ENCODE measurements around the gene ABCC4.
"Not testable (repeated sequence)": the region's sequence is repeated elsewhere in the genome, so short reads cannot be mapped to it uniquely, and the experiment has no call there.

ABCC4 gene

GRCh38 chr13:95217920-95218830, 83.1 kb downstream of the ABCC4 start:
- no peak overlapping the region for H3K27ac Mint-ChIP-seq
- H3K4me3 Mint-ChIP-seq = no peak overlapping the region
- no peaks in the 10 kb centered on the region for H3K4me1 Mint-ChIP-seq (ENCODE audit: low read depth)

GRCh38 chr13:95216182-95216581, 85.1 kb downstream of the ABCC4 start:
- no peaks in the 10 kb centered on the region for H3K27me3 Mint-ChIP-seq (ENCODE audit: low read depth)
- no peaks in the 10 kb centered on the region for H3K9me3 Mint-ChIP-seq
- H3K27ac Mint-ChIP-seq = no peak overlapping the region
- no peaks in the 10 kb centered on the region for H3K4me1 Mint-ChIP-seq (ENCODE audit: low read depth)
- H3K36me3 Mint-ChIP-seq (ENCODE audit: low read depth) = peaks cover 2% of the 10 kb centered on the region
- no peak overlapping the region for H3K4me3 Mint-ChIP-seq

More at GRCh38 chr13:95217920-95218830, 83.1 kb downstream of the ABCC4 start:
- no peaks in the 10 kb centered on the region for H3K27me3 Mint-ChIP-seq (ENCODE audit: low read depth)
- H3K9me3 Mint-ChIP-seq = no peaks in the 10 kb centered on the region
- H3K36me3 Mint-ChIP-seq (ENCODE audit: low read depth) = peaks cover 2% of the 10 kb centered on the region

- no peak overlapping the region for H3K27ac Mint-ChIP-seq
- no peaks in the 10 kb centered on the region for H3K27me3 Mint-ChIP-seq (ENCODE audit: low read depth)
- no peaks in the 10 kb centered on the region for H3K36me3 Mint-ChIP-seq (ENCODE audit: low read depth)
- no peaks in the 10 kb centered on the region for H3K4me1 Mint-ChIP-seq (ENCODE audit: low read depth)
- no peaks in the 10 kb centered on the region for H3K9me3 Mint-ChIP-seq
- H3K4me3 Mint-ChIP-seq = no peak overlapping the region
Measured at GRCh38 chr13:95212983-95213850, 88.0 kb downstream of the ABCC4 start.

- Mint-ChIP-seq H3K27me3 (ENCODE audit: low read depth) (no peaks in the 10 kb centered on the region), H3K27ac (no peak overlapping the region), H3K9me3 (no peaks in the 10 kb centered on the region), H3K4me1 (ENCODE audit: low read depth) (no peaks in the 10 kb centered on the region), H3K36me3 (ENCODE audit: low read depth) (no peaks in the 10 kb centered on the region), H3K4me3 (no peak overlapping the region)
Measured at GRCh38 chr13:95209109-95209508, 92.1 kb downstream of the ABCC4 start.

GRCh38 chr13:95207769-95208366, 93.4 kb downstream of the ABCC4 start:
- H3K4me3 Mint-ChIP-seq = no peak overlapping the region
- no peaks in the 10 kb centered on the region for H3K36me3 Mint-ChIP-seq (ENCODE audit: low read depth)
- H3K27ac Mint-ChIP-seq = no peak overlapping the region
- H3K9me3 Mint-ChIP-seq = no peaks in the 10 kb centered on the region
- H3K27me3 Mint-ChIP-seq (ENCODE audit: low read depth) = no peaks in the 10 kb centered on the region
- H3K4me1 Mint-ChIP-seq (ENCODE audit: low read depth) = no peaks in the 10 kb centered on the region

GRCh38 chr13:95206116-95206515, 95.1 kb downstream of the ABCC4 start:
- Mint-ChIP-seq H3K27me3 (ENCODE audit: low read depth) (no peaks in the 10 kb centered on the region), H3K36me3 (ENCODE audit: low read depth) (no peaks in the 10 kb centered on the region), H3K4me3 (no peak overlapping the region), H3K4me1 (ENCODE audit: low read depth) (no peaks in the 10 kb centered on the region), H3K9me3 (no peaks in the 10 kb centered on the region), H3K27ac (no peak overlapping the region)

- no peaks in the 10 kb centered on the region for H3K9me3 Mint-ChIP-seq
- H3K4me1 Mint-ChIP-seq (ENCODE audit: low read depth) = no peaks in the 10 kb centered on the region
- H3K36me3 Mint-ChIP-seq (ENCODE audit: low read depth) = no peaks in the 10 kb centered on the region
- no peak overlapping the region for H3K4me3 Mint-ChIP-seq
- H3K27me3 Mint-ChIP-seq (ENCODE audit: low read depth) = no peaks in the 10 kb centered on the region
- H3K27ac Mint-ChIP-seq = no peak overlapping the region
Measured at GRCh38 chr13:95204231-95204765, 97.0 kb downstream of the ABCC4 start.

- Mint-ChIP-seq H3K36me3 (ENCODE audit: low read depth) (peaks cover 4% of the 10 kb centered on the region), H3K9me3 (no peaks in the 10 kb centered on the region)
Measured at GRCh38 chr13:95201814-95202651, 99.2 kb downstream of the ABCC4 start.

GRCh38 chr13:95200386-95200957, 100.8 kb downstream of the ABCC4 start:
- not testable (repeated sequence) for H3K36me3 Mint-ChIP-seq (ENCODE audit: low read depth); H3K4me3 Mint-ChIP-seq

More at GRCh38 chr13:95201814-95202651, 99.2 kb downstream of the ABCC4 start:
- Mint-ChIP-seq H3K4me3 (no peak overlapping the region), H3K27me3 (ENCODE audit: low read depth) (no peaks in the 10 kb centered on the region), H3K27ac (no peak overlapping the region), H3K4me1 (ENCODE audit: low read depth) (no peaks in the 10 kb centered on the region)

GRCh38 chr13:95199896-95200295, 101.4 kb downstream of the ABCC4 start:
- Mint-ChIP-seq H3K4me3 (no peak overlapping the region), H3K27ac (no peak overlapping the region), H3K27me3 (ENCODE audit: low read depth) (no peaks in the 10 kb centered on the region), H3K36me3 (ENCODE audit: low read depth) (peaks cover 4% of the 10 kb centered on the region), H3K9me3 (no peaks in the 10 kb centered on the region), H3K4me1 (ENCODE audit: low read depth) (no peaks in the 10 kb centered on the region)

More at GRCh38 chr13:95200386-95200957, 100.8 kb downstream of the ABCC4 start:
- H3K4me1 Mint-ChIP-seq (ENCODE audit: low read depth); H3K27me3 Mint-ChIP-seq (ENCODE audit: low read depth); H3K9me3 Mint-ChIP-seq; H3K27ac Mint-ChIP-seq: not testable (repeated sequence)

GRCh38 chr13:95198606-95199005, 102.6 kb downstream of the ABCC4 start:
- not testable (repeated sequence) for H3K27ac Mint-ChIP-seq; H3K4me1 Mint-ChIP-seq (ENCODE audit: low read depth); H3K36me3 Mint-ChIP-seq (ENCODE audit: low read depth); H3K9me3 Mint-ChIP-seq; H3K4me3 Mint-ChIP-seq; H3K27me3 Mint-ChIP-seq (ENCODE audit: low read depth)

- peaks cover 4% of the 10 kb centered on the region for H3K36me3 Mint-ChIP-seq (ENCODE audit: low read depth)
- no peaks in the 10 kb centered on the region for H3K4me1 Mint-ChIP-seq (ENCODE audit: low read depth)
- no peaks in the 10 kb centered on the region for H3K9me3 Mint-ChIP-seq
- no peak overlapping the region for H3K27ac Mint-ChIP-seq
- H3K27me3 Mint-ChIP-seq (ENCODE audit: low read depth) = no peaks in the 10 kb centered on the region
- no peak overlapping the region for H3K4me3 Mint-ChIP-seq
Measured at GRCh38 chr13:95197548-95197947, 103.7 kb downstream of the ABCC4 start.

- Mint-ChIP-seq H3K4me3 (no peak overlapping the region), H3K27me3 (ENCODE audit: low read depth) (no peaks in the 10 kb centered on the region), H3K9me3 (no peaks in the 10 kb centered on the region), H3K36me3 (ENCODE audit: low read depth) (peaks cover 4% of the 10 kb centered on the region), H3K4me1 (ENCODE audit: low read depth) (peaks cover 2% of the 10 kb centered on the region), H3K27ac (no peak overlapping the region)
Measured at GRCh38 chr13:95195146-95195545, 106.1 kb downstream of the ABCC4 start.
